HG03039 (cell line): ENCODE results near the gene GRIA4.
A peak's percentile ranks its signal among the peaks of the same experiment; 100 is the strongest.

Experiments
- ATAC-seq: cut with Tn5 transposase; IDR thresholded peaks from one replicate; pipeline ENCODE4 v1.9.1; 2021; ENCODE audit warnings: mild to moderate bottlenecking, moderate library complexity; ENCODE audit not compliant: unreplicated experiment

The GRIA4 gene

DNA sequence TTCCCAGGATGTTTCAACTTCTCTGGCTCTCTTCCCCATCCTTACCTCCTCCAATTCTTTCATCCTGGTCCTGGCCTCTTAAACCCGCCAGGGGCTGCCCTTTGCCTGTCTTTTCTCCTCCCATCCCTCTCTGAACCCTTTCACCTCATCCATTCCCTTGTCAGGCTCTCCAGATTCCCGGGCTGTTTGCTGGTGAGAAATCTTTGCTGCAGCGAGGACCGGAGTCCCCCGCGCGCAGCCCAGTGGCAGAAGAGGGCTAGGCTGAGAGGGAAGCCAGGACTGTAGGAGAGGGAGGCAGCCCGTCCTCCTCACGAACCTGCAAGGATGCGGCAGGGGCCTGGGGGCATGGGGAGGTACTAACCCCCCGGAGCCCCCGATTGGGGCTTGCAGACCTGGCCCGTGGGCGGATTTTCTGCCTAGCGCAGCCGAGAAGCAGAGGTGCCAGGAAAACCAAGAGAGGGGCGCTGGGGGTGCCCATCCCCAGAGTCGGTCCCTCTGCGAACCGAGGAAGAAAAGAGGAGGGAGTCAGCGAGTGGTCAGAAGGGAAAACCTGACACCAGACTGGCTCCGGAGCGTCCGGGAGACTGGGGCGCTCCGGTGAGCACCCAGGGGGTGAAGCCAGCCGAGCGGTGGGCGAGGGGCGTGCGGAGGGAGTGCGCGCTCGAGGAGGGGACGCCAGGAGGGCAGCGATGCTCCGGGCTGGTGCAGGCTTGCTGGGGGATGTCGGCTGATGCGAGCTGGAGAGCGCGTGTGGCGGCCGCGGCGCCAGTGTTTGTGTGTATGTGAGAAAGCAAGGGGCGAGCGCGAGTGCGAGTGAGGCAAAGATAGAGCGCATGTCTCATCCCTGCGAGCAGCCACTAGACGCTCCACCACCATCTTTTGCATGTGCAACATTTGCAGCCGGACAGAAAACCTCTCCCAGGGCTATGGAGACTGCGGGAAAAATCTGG lies at the start of gene GRIA4:
GRIA4 (plus strand) TSS at position 242 of the 950 bp plus-strand sequence. CDS start 925 bp downstream, outside the sequence.
- no peak for ATAC-seq

DNA sequence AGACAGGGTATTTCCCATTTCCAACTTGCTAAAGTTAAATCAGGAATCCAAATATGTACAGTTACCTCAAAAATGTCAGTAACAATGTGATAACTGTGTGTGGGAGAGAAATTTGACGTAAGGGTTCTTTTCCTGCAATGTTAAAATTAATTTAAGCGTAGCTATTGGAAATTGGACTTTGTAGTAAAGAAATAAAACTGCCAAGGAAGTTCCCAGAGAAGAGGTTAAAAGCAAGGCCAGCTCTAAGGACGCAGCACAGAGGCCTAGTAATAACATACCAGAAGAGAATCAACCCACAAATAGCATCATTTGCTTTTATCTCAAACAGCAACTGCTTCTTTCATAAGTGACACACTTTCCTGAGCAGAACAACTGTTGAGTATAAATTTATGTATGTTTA lies 36.8 kb upstream of the GRIA4 start:
- ATAC-seq = no peak

- ATAC-seq = no peak
These were observed 34.9 kb upstream of the GRIA4 start for GRCh38 chr11:105574974-105575373.

GRCh38 chr11:105577641-105578040 lies 32.2 kb upstream of the GRIA4 start:
- no peak for ATAC-seq

GRCh38 chr11:105579111-105579510 lies 30.8 kb upstream of the GRIA4 start:
- no peak for ATAC-seq

DNA sequence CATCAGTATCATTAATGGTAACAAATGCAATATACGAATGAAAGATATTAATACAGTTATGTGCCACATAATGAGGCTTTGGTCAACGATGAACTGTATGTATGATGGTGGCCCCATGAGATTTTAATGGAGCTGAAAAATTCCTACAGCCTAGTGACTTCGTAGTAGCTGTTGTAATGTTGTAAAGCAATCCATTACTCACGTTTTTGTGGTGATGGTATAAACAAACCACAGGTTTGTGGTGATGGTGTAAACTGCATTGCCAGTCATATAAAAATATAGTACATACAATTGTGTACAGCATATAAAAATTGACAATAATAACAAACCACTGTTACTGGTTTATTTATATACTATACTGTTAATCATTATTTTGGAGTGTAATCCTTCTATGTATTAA lies 27.4 kb upstream of the GRIA4 start:
- no peak for ATAC-seq

GRCh38 chr11:105588001-105588400 lies 21.9 kb upstream of the GRIA4 start:
- no peak for ATAC-seq

DNA sequence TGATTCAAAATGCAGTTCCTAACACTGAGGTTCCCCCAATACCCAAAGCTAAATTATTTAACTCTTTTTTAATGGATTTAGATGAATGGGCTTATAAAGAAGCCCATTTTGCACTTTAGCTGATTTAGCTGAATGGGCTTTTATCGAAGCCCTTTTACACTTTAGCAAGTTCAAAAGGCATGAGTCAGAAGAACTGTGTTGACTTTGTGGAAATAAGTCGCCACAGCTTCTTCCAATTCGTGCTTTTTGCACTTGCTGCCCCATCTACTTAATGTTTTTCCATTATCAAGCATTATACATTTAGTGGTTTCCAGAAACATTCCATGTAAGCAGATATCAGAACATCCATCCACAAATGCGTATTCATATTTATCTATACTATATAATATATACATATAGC lies 20.5 kb upstream of the GRIA4 start:
- no peak for ATAC-seq

DNA sequence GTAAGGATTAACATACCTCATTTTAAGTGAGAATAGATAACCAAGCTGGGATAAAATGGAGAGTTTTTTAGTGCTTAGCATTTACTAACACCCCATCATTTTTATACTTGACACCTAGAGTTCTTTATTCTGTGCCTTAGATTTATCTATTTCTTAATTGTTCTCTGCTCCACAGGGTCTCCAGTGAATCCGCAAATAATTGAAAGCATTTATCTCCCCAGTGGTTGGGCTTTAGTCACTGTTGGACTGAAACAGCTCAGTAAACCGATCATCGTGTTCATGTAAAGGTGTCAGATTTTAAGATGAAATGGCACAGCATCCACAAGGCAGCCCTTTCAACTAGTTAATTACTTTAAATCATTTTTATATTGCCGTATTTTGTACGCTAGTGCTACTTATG lies 17.8 kb upstream of the GRIA4 start:
- ATAC-seq = no peak

GRCh38 chr11:105598371-105598770 lies 11.5 kb upstream of the GRIA4 start:
- no peak for ATAC-seq

- ATAC-seq = no peak
These were observed 6.7 kb upstream of the GRIA4 start for GRCh38 chr11:105603156-105603555.

DNA sequence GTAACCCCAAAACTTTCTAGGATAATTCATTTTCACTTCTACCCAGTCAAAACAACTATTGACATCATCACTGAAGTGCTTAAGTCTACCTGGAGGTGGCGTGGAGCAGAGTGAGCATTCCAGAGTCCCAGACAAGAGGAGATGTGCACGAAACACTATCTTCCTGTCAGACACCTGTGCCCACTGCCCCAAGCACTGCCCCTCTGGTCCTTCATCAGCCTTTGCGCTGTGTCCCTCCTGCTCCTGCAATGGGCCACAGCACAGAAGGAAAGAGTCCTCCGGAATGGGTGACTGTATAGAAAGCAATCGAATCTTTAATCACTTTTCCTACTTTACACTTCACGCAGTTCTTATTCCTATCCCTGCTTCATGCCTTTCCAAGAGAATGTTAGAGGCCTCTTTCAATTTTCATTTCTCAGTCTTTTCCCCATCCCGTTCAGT lies 512 bp upstream of the GRIA4 start:
- peak; percentile 64 for ATAC-seq

- ATAC-seq = no peak
These were observed 1.1 kb downstream of the GRIA4 start for GRCh38 chr11:105610871-105611571.

- ATAC-seq = no peak
These were observed 1.9 kb downstream of the GRIA4 start for GRCh38 chr11:105611572-105612441.

DNA sequence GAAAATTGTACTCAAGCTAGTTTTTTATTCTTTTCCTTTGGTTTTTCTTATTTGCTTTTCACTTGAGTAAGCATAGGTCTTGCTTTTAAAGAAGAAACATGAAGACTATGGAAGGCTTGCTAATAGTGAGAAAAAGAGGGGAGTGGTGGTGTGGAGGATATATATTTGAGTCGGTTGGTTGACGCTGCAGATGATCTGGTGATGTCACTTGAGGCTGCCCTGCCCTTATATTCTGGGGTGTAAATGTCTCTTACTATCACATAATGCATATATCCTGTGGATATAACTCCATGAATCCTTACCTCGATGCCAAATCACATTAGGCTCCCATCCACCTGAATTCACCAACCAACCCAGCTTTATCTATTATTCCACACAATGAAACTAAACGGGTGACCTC lies 2.9 kb downstream of the GRIA4 start:
- ATAC-seq = no peak

DNA sequence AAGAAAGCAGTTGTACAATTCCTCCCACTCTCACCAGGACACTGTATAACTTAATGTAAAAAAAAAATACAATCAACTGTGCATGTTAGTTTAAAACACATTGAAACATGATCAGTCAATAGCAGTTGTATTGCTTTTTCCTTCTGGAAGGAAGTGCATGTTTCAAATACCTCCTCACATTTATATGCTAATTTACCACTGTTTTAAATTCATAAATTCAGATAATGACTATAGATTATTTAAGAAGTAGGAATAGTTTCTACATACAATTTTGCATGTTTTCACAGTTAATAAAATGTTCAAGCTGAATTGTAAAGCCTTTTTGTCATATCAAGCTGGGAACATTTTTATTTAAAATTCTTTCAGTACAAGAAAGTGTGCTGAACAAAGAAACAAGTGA lies 3.3 kb downstream of the GRIA4 start:
- ATAC-seq = no peak

DNA sequence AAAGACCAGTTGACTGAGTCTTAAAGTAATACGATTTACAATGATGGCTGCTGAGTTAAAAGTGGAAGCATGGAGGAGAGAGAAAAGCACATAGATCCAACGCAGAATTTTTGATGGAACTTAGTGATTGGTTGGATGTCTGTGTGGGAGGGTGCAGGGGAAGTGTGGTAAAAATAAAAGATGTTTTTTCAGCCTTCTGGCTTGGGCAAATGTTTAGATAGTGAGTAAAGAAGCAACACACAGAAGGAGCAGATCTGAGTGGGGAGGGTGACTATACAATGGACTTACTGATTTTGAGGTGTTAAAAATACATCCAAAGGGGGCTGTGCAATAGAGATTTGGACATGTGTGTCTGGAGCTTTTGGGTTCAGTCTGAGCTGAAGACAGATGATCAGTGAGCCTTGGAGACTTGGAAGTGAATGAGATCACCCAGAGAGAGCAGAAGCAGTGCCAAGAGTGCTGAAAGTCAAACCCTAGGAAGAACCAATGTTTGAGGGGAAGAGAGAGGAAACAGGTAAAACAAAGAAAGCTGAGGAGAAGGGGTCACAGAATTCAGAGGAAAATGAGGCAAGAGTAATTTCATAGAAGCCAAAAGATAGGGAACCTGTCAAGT lies 8.6 kb downstream of the GRIA4 start:
- no peak for ATAC-seq

- no peak for ATAC-seq
These were observed 9.7 kb downstream of the GRIA4 start for GRCh38 chr11:105619556-105619955.

DNA sequence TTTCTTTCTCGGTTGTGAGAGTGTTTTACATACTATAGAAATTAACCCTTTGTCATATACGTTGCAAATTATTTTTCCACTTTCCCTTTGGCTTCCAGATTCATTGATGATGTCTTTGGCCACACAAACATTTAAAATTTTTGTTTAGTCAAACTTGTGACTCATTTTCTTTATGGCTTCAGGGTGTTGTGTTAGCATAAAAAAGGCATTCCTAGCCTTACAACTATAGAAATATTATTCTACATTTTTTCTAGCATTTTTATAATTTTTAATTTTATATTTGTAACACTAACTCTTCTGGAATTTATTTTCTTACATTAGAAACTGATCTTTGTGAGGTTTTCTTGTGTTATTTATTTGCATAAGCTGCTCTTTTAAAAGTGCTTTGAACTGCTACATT lies 12.1 kb downstream of the GRIA4 start:
- ATAC-seq = no peak

GRCh38 chr11:105632316-105632715 lies 22.4 kb downstream of the GRIA4 start:
- no peak for ATAC-seq

GRCh38 chr11:105635466-105635865 lies 25.6 kb downstream of the GRIA4 start:
- ATAC-seq = no peak
